ENCODE data around the gene GPR137B. TPM values are rescaled to one million over a fixed set of nuclear protein-coding genes. Genes with fewer than 3 reads are reported as not detected.

GPR137B gene
- total RNA-seq, 1 donor from 2014 or later = 36.7 TPM

DNA sequence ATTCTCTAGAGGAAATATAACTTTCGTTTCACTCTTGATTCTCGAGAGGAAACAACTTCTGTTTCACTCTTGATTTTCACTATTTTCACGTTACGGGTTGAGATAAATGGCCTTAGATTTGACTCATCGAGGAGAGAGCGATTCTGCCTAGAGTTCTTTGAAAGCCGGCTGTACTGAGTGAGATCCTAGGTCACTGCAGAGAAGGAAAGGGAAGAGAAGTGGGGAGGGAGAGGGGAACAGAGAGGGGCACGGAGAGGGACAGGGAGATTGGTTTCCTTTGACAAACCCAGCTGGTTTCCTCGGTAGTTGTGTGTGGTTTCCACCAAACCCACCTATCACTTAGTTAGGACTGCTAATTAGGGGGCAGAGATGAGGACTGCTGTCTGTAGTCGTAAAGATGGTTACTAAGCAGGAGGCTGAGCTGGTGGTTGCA lies 21.6 kb upstream of the GPR137B start:
- intact Hi-C loops (cut with micrococcal nuclease) = no loop called here
- no peaks in the 10 kb centered on the region for H3K36me3 ChIP-seq
- H3K4me3 ChIP-seq = no peak overlapping the region
- no peaks in the 10 kb centered on the region for H3K4me1 ChIP-seq
- no peak overlapping the region for H3K27ac ChIP-seq (replicated peaks)
- TF ChIP-seq, protein P1, sequence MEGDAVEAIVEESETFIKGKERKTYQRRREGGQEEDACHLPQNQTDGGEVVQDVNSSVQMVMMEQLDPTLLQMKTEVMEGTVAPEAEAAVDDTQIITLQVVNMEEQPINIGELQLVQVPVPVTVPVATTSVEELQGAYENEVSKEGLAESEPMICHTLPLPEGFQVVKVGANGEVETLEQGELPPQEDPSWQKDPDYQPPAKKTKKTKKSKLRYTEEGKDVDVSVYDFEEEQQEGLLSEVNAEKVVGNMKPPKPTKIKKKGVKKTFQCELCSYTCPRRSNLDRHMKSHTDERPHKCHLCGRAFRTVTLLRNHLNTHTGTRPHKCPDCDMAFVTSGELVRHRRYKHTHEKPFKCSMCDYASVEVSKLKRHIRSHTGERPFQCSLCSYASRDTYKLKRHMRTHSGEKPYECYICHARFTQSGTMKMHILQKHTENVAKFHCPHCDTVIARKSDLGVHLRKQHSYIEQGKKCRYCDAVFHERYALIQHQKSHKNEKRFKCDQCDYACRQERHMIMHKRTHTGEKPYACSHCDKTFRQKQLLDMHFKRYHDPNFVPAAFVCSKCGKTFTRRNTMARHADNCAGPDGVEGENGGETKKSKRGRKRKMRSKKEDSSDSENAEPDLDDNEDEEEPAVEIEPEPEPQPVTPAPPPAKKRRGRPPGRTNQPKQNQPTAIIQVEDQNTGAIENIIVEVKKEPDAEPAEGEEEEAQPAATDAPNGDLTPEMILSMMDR (IDR thresholded peaks at IDR 0.05; ENCODE audit: borderline replicate concordance) = no peak
- no peaks in the 10 kb centered on the region for H3K27me3 ChIP-seq (ENCODE audit: low read depth)
- DNase-seq = no peak
- H3K9me3 ChIP-seq (replicated peaks) = no peaks in the 10 kb centered on the region

DNA sequence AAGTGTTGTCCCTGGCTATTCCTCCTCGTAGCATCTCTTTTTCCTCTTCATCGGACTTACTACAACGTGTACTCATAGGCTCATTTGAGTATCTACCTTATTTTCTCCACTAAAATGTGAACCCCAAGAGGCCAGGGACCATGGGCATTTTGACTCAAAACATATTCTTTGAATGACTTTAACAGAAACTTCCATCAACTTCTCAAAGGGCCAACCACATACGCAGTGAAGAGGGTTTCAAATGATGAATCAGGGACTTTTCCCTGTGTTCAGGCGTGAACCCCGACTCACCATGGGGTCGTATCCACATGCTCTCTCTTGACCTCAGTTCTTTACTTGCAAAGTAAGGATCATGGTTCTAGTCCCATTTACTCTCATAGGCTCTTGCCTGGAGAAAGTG lies 20.2 kb upstream of the GPR137B start:
- H3K36me3 ChIP-seq = no peaks in the 10 kb centered on the region
- TF ChIP-seq, protein P1 (IDR thresholded peaks at IDR 0.05; ENCODE audit: borderline replicate concordance) = no peak
- no peak overlapping the region for H3K27ac ChIP-seq (replicated peaks)
- no peaks in the 10 kb centered on the region for H3K9me3 ChIP-seq (replicated peaks)
- no peak overlapping the region for H3K4me3 ChIP-seq
- intact Hi-C loops (cut with micrococcal nuclease) = loop anchor here (2.0 kb wide), 1 partner anchor 45 kb away; no protein-coding TSS in a partner anchor
- H3K4me1 ChIP-seq = no peaks in the 10 kb centered on the region
- no peaks in the 10 kb centered on the region for H3K27me3 ChIP-seq (ENCODE audit: low read depth)
- DNase-seq = no peak

DNA sequence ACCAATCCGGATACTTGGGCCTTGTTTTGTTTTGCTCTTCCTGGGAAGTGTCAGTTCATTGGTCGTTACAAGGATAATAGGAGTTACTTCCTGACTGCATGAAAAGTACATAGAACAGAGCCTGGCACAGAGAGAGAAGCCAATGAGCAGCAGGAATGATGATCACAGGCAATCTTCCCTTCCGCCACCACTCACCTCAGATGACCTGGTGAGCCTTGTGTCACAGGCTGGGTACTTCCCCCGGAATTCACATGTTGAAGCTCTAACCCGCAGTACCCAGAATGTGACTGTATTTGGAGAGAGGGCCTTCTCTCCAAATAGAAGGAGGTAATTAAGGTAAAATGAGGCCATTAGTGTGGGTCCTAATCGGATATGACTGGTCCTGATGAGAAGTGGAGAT lies 18.8 kb upstream of the GPR137B start:
- H3K4me1 ChIP-seq = no peaks in the 10 kb centered on the region
- no peak overlapping the region for H3K4me3 ChIP-seq
- TF ChIP-seq, protein P1 (IDR thresholded peaks at IDR 0.05; ENCODE audit: borderline replicate concordance) = no peak
- H3K27ac ChIP-seq (replicated peaks) = no peak overlapping the region
- H3K9me3 ChIP-seq (replicated peaks) = no peaks in the 10 kb centered on the region
- no peak for DNase-seq
- H3K36me3 ChIP-seq = no peaks in the 10 kb centered on the region
- intact Hi-C loops (cut with micrococcal nuclease) = loop anchor here (2.0 kb wide), 1 partner anchor 43 kb away; no protein-coding TSS in a partner anchor
- no peaks in the 10 kb centered on the region for H3K27me3 ChIP-seq (ENCODE audit: low read depth)

DNA sequence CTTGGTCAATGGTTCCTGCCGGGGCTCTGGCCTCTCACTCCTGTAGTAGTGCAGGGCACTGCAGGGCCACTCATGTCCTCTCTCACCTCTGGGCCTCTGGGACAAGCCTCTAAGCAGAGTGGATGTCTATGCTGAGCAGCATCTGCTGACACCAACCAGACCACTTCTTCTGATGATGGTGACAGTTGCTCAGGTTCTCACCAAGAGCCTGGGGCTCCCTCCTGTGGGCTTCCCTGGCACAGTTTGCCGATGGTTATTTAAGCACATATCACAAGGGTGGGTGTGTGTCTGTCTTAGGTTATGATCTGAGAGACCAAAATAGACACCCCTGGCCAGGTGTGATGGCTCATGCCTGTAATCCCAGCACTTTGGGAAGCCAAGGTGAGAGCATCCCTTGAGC lies 17.4 kb upstream of the GPR137B start:
- no peaks in the 10 kb centered on the region for H3K9me3 ChIP-seq (replicated peaks)
- no peaks in the 10 kb centered on the region for H3K4me1 ChIP-seq
- intact Hi-C loops (cut with micrococcal nuclease) = no loop called here
- no peak overlapping the region for H3K4me3 ChIP-seq
- no peak overlapping the region for H3K27ac ChIP-seq (replicated peaks)
- TF ChIP-seq, protein P1 (IDR thresholded peaks at IDR 0.05; ENCODE audit: borderline replicate concordance) = no peak
- H3K27me3 ChIP-seq (ENCODE audit: low read depth) = peaks cover 5% of the 10 kb centered on the region
- DNase-seq = no peak
- H3K36me3 ChIP-seq = no peaks in the 10 kb centered on the region

DNA sequence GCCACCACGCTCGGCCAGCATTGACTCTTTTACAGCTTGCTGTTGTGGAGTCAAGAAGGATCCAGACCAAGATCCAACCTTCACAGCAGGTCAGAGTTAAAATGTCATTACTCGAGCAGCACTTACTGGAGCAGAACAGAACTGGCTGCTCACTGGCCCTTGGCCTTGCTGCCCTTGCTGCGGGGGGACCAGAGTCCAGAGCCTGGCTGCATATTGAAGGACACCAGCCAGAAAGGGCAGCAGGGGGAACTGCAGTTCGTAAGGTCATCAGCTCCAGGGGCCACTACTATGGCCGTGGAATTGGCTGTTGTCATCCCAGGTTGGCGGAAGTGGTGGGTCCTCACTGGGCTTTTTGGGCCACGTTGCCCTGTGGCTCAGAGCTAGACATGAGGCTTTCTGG lies 15.3 kb upstream of the GPR137B start:
- H3K27me3 ChIP-seq (ENCODE audit: low read depth) = peaks cover 5% of the 10 kb centered on the region
- no peaks in the 10 kb centered on the region for H3K4me1 ChIP-seq
- TF ChIP-seq, protein P1 (IDR thresholded peaks at IDR 0.05; ENCODE audit: borderline replicate concordance) = no peak
- no peaks in the 10 kb centered on the region for H3K36me3 ChIP-seq
- intact Hi-C loops (cut with micrococcal nuclease) = no loop called here
- no peak overlapping the region for H3K27ac ChIP-seq (replicated peaks)
- no peak for DNase-seq
- H3K4me3 ChIP-seq = no peak overlapping the region
- H3K9me3 ChIP-seq (replicated peaks) = no peaks in the 10 kb centered on the region
